HL-60 (cell line): ENCODE measurements around the gene FBXO45.
"Not testable (repeated sequence)": the region's sequence is repeated elsewhere in the genome, so short reads cannot be mapped to it uniquely, and the experiment has no call there.

Experiments used
- DNase-seq, 2 experiments: peaks; one replicate each; pipeline ENCODE4 v3.0.0-alpha.2; 2010 to 2020; ENCODE audit warnings: low read depth in 1 of 2, low spot score in 1 of 2
- H3K27ac ChIP-seq: fragments of 250-450 bp; sonication (Bioruptor Pico); replicated peaks from 2 replicates; pipeline ENCODE4 v1.5.1; 2020; ENCODE audit warnings: mild to moderate bottlenecking, moderate library complexity
- H3K27me3 ChIP-seq: fragments of 250-450 bp; sonication (Bioruptor Pico); 2 replicates; pipeline ENCODE4 v1.5.1; 2021; ENCODE audit warnings: mild to moderate bottlenecking, moderate library complexity; ENCODE audit not compliant: insufficient read depth, poor library complexity, severe bottlenecking
- H3K4me3 ChIP-seq: replicated peaks from 2 replicates; pipeline ENCODE4 v1.5.1; 2011; ENCODE audit warnings: mild to moderate bottlenecking, control low read depth, low read length; ENCODE audit not compliant: insufficient read depth
- GABPA ChIP-seq: IDR thresholded peaks from 2 replicates; pipeline ENCODE4 v1.6.1; 2012; ENCODE audit warnings: low read depth
- POLR2AphosphoS5 ChIP-seq: IDR thresholded peaks from 2 replicates; pipeline ENCODE4 v1.6.1; 2012; ENCODE audit warnings: low read depth
- SPI1 ChIP-seq: IDR thresholded peaks from 2 replicates; pipeline ENCODE4 v1.6.1; 2012; ENCODE audit warnings: low read depth, mild to moderate bottlenecking, borderline replicate concordance
- TF ChIP-seq, protein P1 (sequence below): IDR thresholded peaks from 2 replicates; pipeline ENCODE4 v1.6.1; 2012; ENCODE audit warnings: low read depth; ENCODE audit not compliant: insufficient replicate concordance
- TF ChIP-seq, protein P2 (sequence below): IDR thresholded peaks from one replicate; pipeline ENCODE4 v1.5.1; 2011; ENCODE audit warnings: low read length, control low read depth, inconsistent platforms; ENCODE audit not compliant: insufficient read depth

The FBXO45 gene

DNA sequence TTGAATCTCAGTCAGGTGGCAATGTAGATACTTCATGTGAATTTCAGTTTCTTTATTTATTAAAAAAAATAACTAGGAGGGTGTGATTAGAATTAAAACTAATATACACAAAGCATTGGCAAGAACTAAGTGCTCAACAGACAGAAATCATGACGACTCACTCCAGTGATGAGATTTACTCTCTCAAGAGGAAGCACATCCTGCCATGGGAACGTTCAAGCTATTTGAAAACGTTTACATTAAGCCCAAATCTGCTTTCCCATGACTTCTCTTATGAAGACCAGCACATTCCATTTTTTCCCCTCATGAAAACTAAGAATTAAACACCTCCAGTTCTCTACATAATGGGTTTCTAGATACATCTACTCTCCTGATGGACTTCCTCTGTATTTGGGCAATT is 8.6 kb upstream of the FBXO45 start:
- Histone ChIP-seq H3K27me3 (no peaks in the 10 kb centered on the region), H3K27ac (no peak overlapping the region), H3K4me3 (no peak overlapping the region)
- TF ChIP-seq SPI1 (no peak), POLR2AphosphoS5 (no peak), GABPA (no peak)
- TF ChIP-seq, protein P1, sequence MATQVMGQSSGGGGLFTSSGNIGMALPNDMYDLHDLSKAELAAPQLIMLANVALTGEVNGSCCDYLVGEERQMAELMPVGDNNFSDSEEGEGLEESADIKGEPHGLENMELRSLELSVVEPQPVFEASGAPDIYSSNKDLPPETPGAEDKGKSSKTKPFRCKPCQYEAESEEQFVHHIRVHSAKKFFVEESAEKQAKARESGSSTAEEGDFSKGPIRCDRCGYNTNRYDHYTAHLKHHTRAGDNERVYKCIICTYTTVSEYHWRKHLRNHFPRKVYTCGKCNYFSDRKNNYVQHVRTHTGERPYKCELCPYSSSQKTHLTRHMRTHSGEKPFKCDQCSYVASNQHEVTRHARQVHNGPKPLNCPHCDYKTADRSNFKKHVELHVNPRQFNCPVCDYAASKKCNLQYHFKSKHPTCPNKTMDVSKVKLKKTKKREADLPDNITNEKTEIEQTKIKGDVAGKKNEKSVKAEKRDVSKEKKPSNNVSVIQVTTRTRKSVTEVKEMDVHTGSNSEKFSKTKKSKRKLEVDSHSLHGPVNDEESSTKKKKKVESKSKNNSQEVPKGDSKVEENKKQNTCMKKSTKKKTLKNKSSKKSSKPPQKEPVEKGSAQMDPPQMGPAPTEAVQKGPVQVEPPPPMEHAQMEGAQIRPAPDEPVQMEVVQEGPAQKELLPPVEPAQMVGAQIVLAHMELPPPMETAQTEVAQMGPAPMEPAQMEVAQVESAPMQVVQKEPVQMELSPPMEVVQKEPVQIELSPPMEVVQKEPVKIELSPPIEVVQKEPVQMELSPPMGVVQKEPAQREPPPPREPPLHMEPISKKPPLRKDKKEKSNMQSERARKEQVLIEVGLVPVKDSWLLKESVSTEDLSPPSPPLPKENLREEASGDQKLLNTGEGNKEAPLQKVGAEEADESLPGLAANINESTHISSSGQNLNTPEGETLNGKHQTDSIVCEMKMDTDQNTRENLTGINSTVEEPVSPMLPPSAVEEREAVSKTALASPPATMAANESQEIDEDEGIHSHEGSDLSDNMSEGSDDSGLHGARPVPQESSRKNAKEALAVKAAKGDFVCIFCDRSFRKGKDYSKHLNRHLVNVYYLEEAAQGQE = no peak
- TF ChIP-seq, protein P2, sequence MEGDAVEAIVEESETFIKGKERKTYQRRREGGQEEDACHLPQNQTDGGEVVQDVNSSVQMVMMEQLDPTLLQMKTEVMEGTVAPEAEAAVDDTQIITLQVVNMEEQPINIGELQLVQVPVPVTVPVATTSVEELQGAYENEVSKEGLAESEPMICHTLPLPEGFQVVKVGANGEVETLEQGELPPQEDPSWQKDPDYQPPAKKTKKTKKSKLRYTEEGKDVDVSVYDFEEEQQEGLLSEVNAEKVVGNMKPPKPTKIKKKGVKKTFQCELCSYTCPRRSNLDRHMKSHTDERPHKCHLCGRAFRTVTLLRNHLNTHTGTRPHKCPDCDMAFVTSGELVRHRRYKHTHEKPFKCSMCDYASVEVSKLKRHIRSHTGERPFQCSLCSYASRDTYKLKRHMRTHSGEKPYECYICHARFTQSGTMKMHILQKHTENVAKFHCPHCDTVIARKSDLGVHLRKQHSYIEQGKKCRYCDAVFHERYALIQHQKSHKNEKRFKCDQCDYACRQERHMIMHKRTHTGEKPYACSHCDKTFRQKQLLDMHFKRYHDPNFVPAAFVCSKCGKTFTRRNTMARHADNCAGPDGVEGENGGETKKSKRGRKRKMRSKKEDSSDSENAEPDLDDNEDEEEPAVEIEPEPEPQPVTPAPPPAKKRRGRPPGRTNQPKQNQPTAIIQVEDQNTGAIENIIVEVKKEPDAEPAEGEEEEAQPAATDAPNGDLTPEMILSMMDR = no peak
- DNase-seq = no peak

DNA sequence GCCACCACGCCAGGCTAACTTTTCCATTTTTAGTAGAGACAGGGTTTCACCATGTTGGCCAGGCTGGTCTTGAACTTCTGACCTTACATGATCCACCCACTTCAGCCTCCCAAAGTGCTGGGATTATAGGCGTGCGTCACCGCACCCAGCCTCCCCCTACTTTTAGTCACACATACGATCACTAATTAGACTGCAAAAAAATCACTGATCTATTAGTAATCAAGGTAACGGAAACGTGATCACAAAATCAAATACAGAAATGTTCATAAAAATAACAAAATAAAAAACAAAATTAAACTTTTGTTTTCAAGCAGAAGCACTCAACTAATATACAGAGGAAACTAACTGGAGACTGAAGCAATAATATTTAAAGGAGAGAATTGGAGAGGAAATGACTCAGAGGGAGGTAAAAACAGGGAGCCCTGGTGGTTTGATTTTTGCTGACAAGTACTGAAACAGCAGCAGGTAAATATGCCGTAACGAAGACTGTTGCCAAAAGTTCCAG is 4.7 kb upstream of the FBXO45 start:
- DNase-seq = no peak
- no peak overlapping the region for H3K27ac ChIP-seq
- no peak overlapping the region for H3K4me3 ChIP-seq
- TF ChIP-seq POLR2AphosphoS5 (no peak), GABPA (no peak), SPI1 (no peak)
- TF ChIP-seq, protein P1 = no peak
- TF ChIP-seq, protein P2 = no peak
- H3K27me3 ChIP-seq = no peaks in the 10 kb centered on the region

DNA sequence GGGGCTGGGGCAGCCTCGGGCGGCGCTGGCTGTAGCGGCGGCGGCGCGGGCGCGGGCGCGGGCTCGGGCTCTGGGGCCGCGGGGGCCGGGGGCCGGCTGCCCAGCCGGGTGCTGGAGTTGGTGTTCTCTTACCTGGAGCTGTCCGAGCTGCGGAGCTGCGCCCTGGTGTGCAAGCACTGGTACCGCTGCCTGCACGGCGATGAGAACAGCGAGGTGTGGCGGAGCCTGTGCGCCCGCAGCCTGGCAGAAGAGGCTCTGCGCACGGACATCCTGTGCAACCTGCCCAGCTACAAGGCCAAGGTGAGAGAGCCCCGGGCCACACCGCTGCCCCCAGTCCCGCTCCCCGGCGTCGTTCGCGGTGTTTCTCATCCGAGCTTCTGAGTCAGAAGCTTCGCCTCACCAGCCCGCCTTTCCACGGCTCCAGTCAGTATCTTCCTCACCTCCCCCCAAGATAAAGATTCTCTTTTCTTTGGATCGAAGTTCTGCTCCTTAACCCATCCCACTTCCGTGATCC is 600 bp downstream of the FBXO45 start:
- H3K4me3 ChIP-seq = peak overlapping the region; percentile 71
- TF ChIP-seq POLR2AphosphoS5 = no peak
- no peak for TF ChIP-seq GABPA
- no peak for TF ChIP-seq SPI1
- TF ChIP-seq, protein P2 = no peak
- TF ChIP-seq, protein P1 = no peak
- H3K27me3 ChIP-seq = no peaks in the 10 kb centered on the region
- peak in 1 of 2 experiments; percentile 32 for DNase-seq
- peak overlapping the region; percentile 72 for H3K27ac ChIP-seq

DNA sequence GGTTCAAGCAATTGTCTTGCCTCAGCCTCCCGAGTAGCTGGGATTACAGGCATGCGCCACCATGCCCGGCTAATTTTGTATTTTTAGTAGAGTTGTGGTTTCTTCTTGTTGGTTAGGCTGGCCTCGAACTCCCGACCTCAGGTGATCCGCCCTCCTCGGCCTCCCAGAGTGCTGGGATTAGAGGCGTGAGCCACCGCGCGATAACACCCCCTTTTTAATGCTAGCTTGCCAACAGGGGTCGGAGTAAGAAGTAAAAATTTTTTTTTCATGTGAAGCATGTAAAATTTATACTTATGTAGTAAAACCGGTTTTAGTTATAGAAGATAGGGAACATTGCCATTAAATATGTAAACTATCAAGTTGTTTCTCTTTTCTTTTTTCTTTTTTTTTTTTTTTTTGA is 1.9 kb downstream of the FBXO45 start:
- H3K27ac ChIP-seq, H3K4me3 ChIP-seq, H3K27me3 ChIP-seq, DNase-seq: not testable (repeated sequence)
